ENCODE data around the gene GARIN3. TPM values are rescaled to one million over a fixed set of nuclear protein-coding genes. Genes with fewer than 3 reads are reported as not detected.

GARIN3 gene
- total RNA-seq, 1 experiment from 2014 or later = not detected

- H3T11ph ChIP-seq (ENCODE audit: low read length) = no peak overlapping the region
- no peak overlapping the region for H2AFZ ChIP-seq (ENCODE audit: low read length)
- no peaks in the 10 kb centered on the region; a peak in 1 of 5 replicates for H3K9me3 Mint-ChIP-seq
- no peaks in the 10 kb centered on the region for H3K27me3 ChIP-seq (ENCODE audit: insufficient read depth, low read length)
- H2BK5ac ChIP-seq (ENCODE audit: insufficient read length, low read length) = no peak overlapping the region
- no peaks in the 10 kb centered on the region for H3K27me3 Mint-ChIP-seq (ENCODE audit: low read depth)
- no peaks in the 10 kb centered on the region for H3K9me3 ChIP-seq (ENCODE audit: control insufficient read depth, low read depth, low read length)
- H4K8ac ChIP-seq (replicated peaks; ENCODE audit: insufficient read length, low read depth, low read length) = no peak overlapping the region
- no peak overlapping the region for H2BK20ac ChIP-seq (ENCODE audit: low read depth, low read length, poor library complexity, severe bottlenecking)
- no peak overlapping the region for H4K91ac ChIP-seq (ENCODE audit: insufficient read length, low read depth, low read length)
- H3K4me1 ChIP-seq (ENCODE audit: insufficient read depth, low read length) = no peaks in the 10 kb centered on the region
- H3K36me3 Mint-ChIP-seq (ENCODE audit: insufficient read depth in 1 of 3, low read depth in 3 of 3) = no peaks in the 10 kb centered on the region
- H2BK15ac ChIP-seq (ENCODE audit: low read depth, low read length) = no peak overlapping the region
- no peak overlapping the region for H3K23ac ChIP-seq (ENCODE audit: insufficient read length, low read depth, low read length)
- peak; percentile 64 for DNase-seq
- no peak overlapping the region for H3K18ac ChIP-seq (ENCODE audit: insufficient read length, low read depth, low read length)
- no peak overlapping the region for H3K27ac ChIP-seq (ENCODE audit: insufficient read length, low read depth, low read length)
- no peak overlapping the region for H2BK12ac ChIP-seq (ENCODE audit: insufficient read length, low read depth, low read length)
- H3K9ac ChIP-seq (ENCODE audit: extremely low read depth, insufficient read length, low read length) = no peak overlapping the region
- H4K5ac ChIP-seq (ENCODE audit: insufficient read length, low read depth, low read length) = no peak overlapping the region
- no peaks in the 10 kb centered on the region for H3K79me2 ChIP-seq (ENCODE audit: insufficient read depth, low read length)
- H3K4ac ChIP-seq (ENCODE audit: low read depth, low read length) = no peak overlapping the region
- no peak overlapping the region for H2AK5ac ChIP-seq (ENCODE audit: insufficient read length, low read length)
- no peaks in the 10 kb centered on the region for H3K23me2 ChIP-seq (ENCODE audit: insufficient read length, low read depth, low read length, poor library complexity, severe bottlenecking)
- no CpG with 5 or more reads among the region's 14 CpGs for WGBS (ENCODE audit: extremely low coverage, insufficient read length, low lambda C conversion rate)
- no peaks in the 10 kb centered on the region for H4K20me1 ChIP-seq (ENCODE audit: control insufficient read depth, insufficient read depth, insufficient read length)
- H3K56ac ChIP-seq (ENCODE audit: insufficient read length, low read depth, low read length) = no peak overlapping the region
- no peaks in the 10 kb centered on the region for H3K79me1 ChIP-seq (ENCODE audit: insufficient read depth, low read depth, low read length, poor library complexity, severe bottlenecking)
- no peak overlapping the region for H3K4me3 Mint-ChIP-seq
- TF ChIP-seq CTCF (conservative IDR thresholded peaks at IDR 0.05) = peak; percentile 91
- no peaks in the 10 kb centered on the region; a peak in 1 of 4 replicates for H3K4me1 Mint-ChIP-seq
- H3K14ac ChIP-seq (ENCODE audit: insufficient read depth, low read length) = no peak overlapping the region
- no peak overlapping the region for H3K27ac Mint-ChIP-seq
- H2BK120ac ChIP-seq (ENCODE audit: low read depth, low read length, poor library complexity, severe bottlenecking) = no peak overlapping the region
- H3K4me2 ChIP-seq (ENCODE audit: insufficient read depth, insufficient read length, low read length) = no peak overlapping the region
These were observed 17.1 kb downstream of the GARIN3 start for GRCh38 chr5:157148734-157149615.

Data from H9 (cell line).